Vagina (tissue), 2 donors: ENCODE results near the gene IMPDH2. TPM values are rescaled to one million over a fixed set of nuclear protein-coding genes. Genes with fewer than 3 reads are reported as not detected.

ENCODE experiments used
- DNase-seq, 2 donors: peaks; one replicate each; pipeline ENCODE4 v3.0.0-alpha.2; 2017; ENCODE audit errors: extremely low spot score in 2 of 2
- H3K27ac ChIP-seq: fragments of 200-600 bp; sonication (generic); one replicate; pipeline ENCODE4 v1.5.1; 2019
- H3K27me3 ChIP-seq: fragments of 200-600 bp; sonication (generic); one replicate; pipeline ENCODE4 v1.5.1; 2019
- H3K36me3 ChIP-seq, 2 donors: fragments of 200-600 bp; sonication (generic); one replicate each; pipeline ENCODE4 v1.5.1; 2017 to 2019
- H3K4me1 ChIP-seq: fragments of 200-600 bp; sonication (generic); one replicate; pipeline ENCODE4 v1.5.1; 2019
- H3K4me3 ChIP-seq, 2 donors: fragments of 200-600 bp; sonication (generic); 1 replicate in 1 of 2; 2 replicates in 1 of 2; pipeline ENCODE4 v1.5.1; 2016 to 2019
- H3K9me3 ChIP-seq: fragments of 200-600 bp; sonication (generic); one replicate; pipeline ENCODE4 v1.5.1; 2019
- POLR2A ChIP-seq, 2 donors: fragments of 450-650 bp; IDR thresholded peaks; one replicate each; pipeline ENCODE4 v1.6.1; 2017; ENCODE audit warnings: antibody characterized with exemption in 2 of 2, mild to moderate bottlenecking in 2 of 2, moderate library complexity in 2 of 2
- POLR2AphosphoS5 ChIP-seq, 2 donors: sonication (generic); formaldehyde crosslinking; IDR thresholded peaks; one replicate each; pipeline ENCODE4 v1.9.0; 2017; ENCODE audit warnings: antibody characterized with exemption in 2 of 2, mild to moderate bottlenecking in 2 of 2, low read depth in 1 of 2; ENCODE audit not compliant: insufficient read depth in 1 of 2
- intact Hi-C: fragments of 100-400 bp; cut with DNase I; formaldehyde crosslinking; loops from one replicate; pipeline ENCODE4 v1.15.1; 2023
- total RNA-seq: library from RNA; depleted of rRNA; stranded (reverse); fragments of >200 nt; gene quantifications from one replicate; pipeline ENCODE4 v1.2.3, GENCODE V29; 2016
- TF ChIP-seq, protein P1 (sequence below), 3 experiments: fragments of 450-650 bp in 2 of 3; fragments of 200-600 bp in 1 of 3; sonication (generic) in 1 of 3; IDR thresholded peaks; one replicate each; pipeline ENCODE4 v1.5.1; 2017 to 2019; ENCODE audit warnings: antibody characterized with exemption in 3 of 3, mild to moderate bottlenecking in 2 of 3, moderate library complexity in 2 of 3

Gene IMPDH2
- total RNA-seq, 1 donor from 2014 or later, result 185 TPM

- peaks cover 31% of the 10 kb centered on the region for H3K4me1 ChIP-seq
- no peaks in the 10 kb centered on the region for H3K27me3 ChIP-seq
- H3K4me3 ChIP-seq, result no peak overlapping the region
- no peak for DNase-seq
- H3K9me3 ChIP-seq, result no peaks in the 10 kb centered on the region
- peaks cover 0 to 33% of the 10 kb centered on the region in 2 donors for H3K36me3 ChIP-seq
- TF ChIP-seq POLR2AphosphoS5 (IDR thresholded peaks at IDR 0.05; ENCODE audit: insufficient read depth in 1 of 2, low read depth in 1 of 2) (no peak), POLR2A (IDR thresholded peaks at IDR 0.05) (no peak)
- TF ChIP-seq, protein P1, sequence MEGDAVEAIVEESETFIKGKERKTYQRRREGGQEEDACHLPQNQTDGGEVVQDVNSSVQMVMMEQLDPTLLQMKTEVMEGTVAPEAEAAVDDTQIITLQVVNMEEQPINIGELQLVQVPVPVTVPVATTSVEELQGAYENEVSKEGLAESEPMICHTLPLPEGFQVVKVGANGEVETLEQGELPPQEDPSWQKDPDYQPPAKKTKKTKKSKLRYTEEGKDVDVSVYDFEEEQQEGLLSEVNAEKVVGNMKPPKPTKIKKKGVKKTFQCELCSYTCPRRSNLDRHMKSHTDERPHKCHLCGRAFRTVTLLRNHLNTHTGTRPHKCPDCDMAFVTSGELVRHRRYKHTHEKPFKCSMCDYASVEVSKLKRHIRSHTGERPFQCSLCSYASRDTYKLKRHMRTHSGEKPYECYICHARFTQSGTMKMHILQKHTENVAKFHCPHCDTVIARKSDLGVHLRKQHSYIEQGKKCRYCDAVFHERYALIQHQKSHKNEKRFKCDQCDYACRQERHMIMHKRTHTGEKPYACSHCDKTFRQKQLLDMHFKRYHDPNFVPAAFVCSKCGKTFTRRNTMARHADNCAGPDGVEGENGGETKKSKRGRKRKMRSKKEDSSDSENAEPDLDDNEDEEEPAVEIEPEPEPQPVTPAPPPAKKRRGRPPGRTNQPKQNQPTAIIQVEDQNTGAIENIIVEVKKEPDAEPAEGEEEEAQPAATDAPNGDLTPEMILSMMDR (IDR thresholded peaks at IDR 0.05), result no peak
- intact Hi-C loops, result no loop called here
- H3K27ac ChIP-seq, result no peak overlapping the region
Measured at GRCh38 chr3:49025793-49026520, 3.2 kb downstream of the IMPDH2 start.

DNA sequence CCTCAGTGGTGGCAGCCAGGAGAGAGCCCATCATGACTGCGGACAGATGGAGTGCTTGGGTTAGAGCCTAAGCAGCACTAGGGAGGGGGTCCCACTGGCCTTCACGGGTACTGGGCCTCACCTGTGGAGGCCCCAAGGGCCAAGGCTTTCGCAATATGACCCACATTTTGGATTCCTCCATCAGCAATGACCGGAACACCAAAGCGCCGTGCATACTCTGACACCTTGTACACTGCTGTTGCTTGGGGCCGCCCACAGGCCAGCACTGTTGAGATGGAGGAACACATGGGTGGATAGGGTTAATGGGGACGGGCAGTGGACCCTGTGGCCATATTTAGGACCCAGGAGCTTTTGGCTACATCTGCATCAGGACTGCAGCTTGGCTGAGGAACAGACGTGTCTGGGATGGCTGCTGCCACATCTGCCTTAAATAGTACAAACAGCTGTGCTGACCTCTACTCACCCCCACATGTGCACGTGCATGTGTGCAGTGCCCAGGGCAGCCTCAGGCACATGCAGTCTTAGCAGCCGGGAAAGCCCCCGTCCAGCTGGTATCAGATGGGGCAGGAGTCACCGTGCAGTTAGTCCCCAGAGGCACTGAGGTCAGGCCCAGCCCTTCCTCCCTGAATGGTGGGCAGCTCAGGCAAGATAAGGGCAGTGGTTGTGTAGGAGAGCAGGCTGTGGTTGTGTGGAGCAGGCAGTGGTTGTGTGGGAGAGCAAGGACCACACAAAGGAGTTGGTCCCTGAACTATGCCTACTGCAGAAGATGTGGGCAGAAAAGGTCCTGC lies 4.0 kb downstream of the IMPDH2 start:
- H3K4me3 ChIP-seq, result no peak overlapping the region
- H3K27me3 ChIP-seq, result no peaks in the 10 kb centered on the region
- DNase-seq, result no peak
- peaks cover 0 to 33% of the 10 kb centered on the region in 2 donors for H3K36me3 ChIP-seq
- H3K4me1 ChIP-seq, result peaks cover 39% of the 10 kb centered on the region
- H3K27ac ChIP-seq, result no peak overlapping the region
- intact Hi-C loops, result no loop called here
- no peak for TF ChIP-seq POLR2AphosphoS5 (IDR thresholded peaks at IDR 0.05; ENCODE audit: insufficient read depth in 1 of 2, low read depth in 1 of 2)
- TF ChIP-seq POLR2A (IDR thresholded peaks at IDR 0.05), result no peak
- TF ChIP-seq, protein P1 (IDR thresholded peaks at IDR 0.05), result no peak
- H3K9me3 ChIP-seq, result no peaks in the 10 kb centered on the region

DNA sequence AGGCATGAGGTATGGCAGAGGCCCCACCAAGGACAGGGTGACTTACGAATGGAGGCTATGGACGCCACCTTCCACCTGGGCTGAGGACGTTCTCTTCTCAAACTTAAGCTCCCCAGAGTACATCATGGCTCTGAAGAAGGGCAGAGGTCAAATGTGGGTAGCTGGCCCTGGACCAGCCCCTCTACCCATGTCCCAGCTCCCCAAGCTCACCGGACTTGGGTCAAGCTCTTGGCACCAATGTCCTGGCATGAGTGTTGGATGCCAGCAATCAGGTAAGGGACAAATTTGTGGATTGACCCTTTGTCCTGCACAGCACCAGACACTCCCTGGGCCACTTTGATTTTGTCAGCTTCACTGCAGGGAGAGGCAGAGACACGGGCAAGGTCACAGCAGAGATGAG lies 4.7 kb downstream of the IMPDH2 start:
- no peak overlapping the region for H3K4me3 ChIP-seq
- no peaks in the 10 kb centered on the region for H3K27me3 ChIP-seq
- no peaks in the 10 kb centered on the region for H3K9me3 ChIP-seq
- intact Hi-C loops, result no loop called here
- TF ChIP-seq, protein P1 (IDR thresholded peaks at IDR 0.05), result no peak
- TF ChIP-seq POLR2AphosphoS5 (IDR thresholded peaks at IDR 0.05; ENCODE audit: insufficient read depth in 1 of 2, low read depth in 1 of 2), result no peak
- TF ChIP-seq POLR2A (IDR thresholded peaks at IDR 0.05), result no peak
- H3K4me1 ChIP-seq, result peaks cover 46% of the 10 kb centered on the region
- H3K27ac ChIP-seq, result no peak overlapping the region
- no peak for DNase-seq
- peaks cover 0 to 33% of the 10 kb centered on the region in 2 donors for H3K36me3 ChIP-seq

DNA sequence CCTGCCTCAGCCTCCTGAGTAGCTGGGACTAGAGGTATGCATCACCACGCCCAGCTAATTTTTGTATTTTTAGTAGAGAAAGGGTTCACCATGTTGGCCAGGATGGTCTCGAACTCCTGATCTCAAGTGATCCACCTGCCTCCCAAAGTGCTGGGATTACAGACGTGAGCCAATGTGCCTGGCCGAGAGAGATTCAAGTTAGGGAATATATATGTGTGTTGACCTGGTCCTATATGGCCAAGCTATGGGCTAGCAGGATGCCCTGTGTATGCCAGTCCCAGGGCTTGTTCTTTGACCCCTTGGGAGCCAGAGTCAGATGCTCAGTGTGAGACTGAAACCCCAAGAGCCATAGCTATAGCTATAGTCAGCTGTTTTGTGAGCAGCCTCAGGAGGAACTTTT lies 5.4 kb downstream of the IMPDH2 start:
- Histone ChIP-seq H3K27me3 (no peaks in the 10 kb centered on the region), H3K9me3 (no peaks in the 10 kb centered on the region), H3K4me3 (no peak overlapping the region), H3K4me1 (peaks cover 51% of the 10 kb centered on the region), H3K27ac (no peak overlapping the region), H3K36me3 (peaks cover 0 to 33% of the 10 kb centered on the region in 2 donors)
- TF ChIP-seq POLR2A (IDR thresholded peaks at IDR 0.05) (no peak), POLR2AphosphoS5 (IDR thresholded peaks at IDR 0.05; ENCODE audit: insufficient read depth in 1 of 2, low read depth in 1 of 2) (no peak)
- TF ChIP-seq, protein P1 (IDR thresholded peaks at IDR 0.05), result no peak
- no peak for DNase-seq
- intact Hi-C loops, result no loop called here
